HFFc6 (cell line): Measurements from ENCODE around the gene ERG. TPM values are rescaled to one million over a fixed set of nuclear protein-coding genes. Genes with fewer than 3 reads are reported as not detected.

Experiments
- DNase-seq: peaks from one replicate; pipeline ENCODE4 v3.0.0-alpha.2; 2018
- H3K27ac Mint-ChIP-seq: 2 replicates; pipeline ENCODE4 v1.8.0; 2020; ENCODE audit warnings: mild to moderate bottlenecking, mixed read lengths
- H3K27me3 Mint-ChIP-seq: 2 replicates; pipeline ENCODE4 v1.8.0; 2021; ENCODE audit warnings: mild to moderate bottlenecking, moderate library complexity, mixed read lengths; ENCODE audit not compliant: insufficient read depth
- H3K36me3 Mint-ChIP-seq: 2 replicates; pipeline ENCODE4 v1.8.0; 2021; ENCODE audit warnings: low read depth, mixed read lengths
- H3K4me1 Mint-ChIP-seq: 2 replicates; pipeline ENCODE4 v1.8.0; 2020; ENCODE audit warnings: low read depth, mixed read lengths
- H3K4me3 Mint-ChIP-seq: 2 replicates; pipeline ENCODE4 v1.8.0; 2020; ENCODE audit warnings: mild to moderate bottlenecking, moderate library complexity, mixed read lengths
- H3K9me3 Mint-ChIP-seq: 2 replicates; pipeline ENCODE4 v1.8.0; 2020; ENCODE audit warnings: mild to moderate bottlenecking, mixed read lengths
- CTCF ChIP-seq: fragments of 200-600 bp; sonication (generic); IDR thresholded peaks from 2 replicates; pipeline ENCODE4 v1.5.0; 2021; ENCODE audit warnings: antibody characterized with exemption, mild to moderate bottlenecking
- total RNA-seq, 6 experiments: library from RNA; stranded (reverse); fragmentation: NEBNext Ultra II Directional; extraction: Animal tissue kit (Norgen Biotek cat#: 25700); gene quantifications; 2 replicates in 1 of 6; 3 replicates in 5 of 6; pipeline ENCODE4 v1.2.3, GENCODE V29; 2021

ERG gene
- total RNA-seq, 6 experiments from 2014 or later: not detected

- H3K27ac Mint-ChIP-seq: no peak overlapping the region
- H3K36me3 Mint-ChIP-seq: no peaks in the 10 kb centered on the region
- H3K4me1 Mint-ChIP-seq: peaks cover 19% of the 10 kb centered on the region; the same call in 1 of the 2 replicates
- H3K9me3 Mint-ChIP-seq: no peaks in the 10 kb centered on the region
- no peak for DNase-seq
- H3K27me3 Mint-ChIP-seq: peaks cover 28% of the 10 kb centered on the region
- no peak for TF ChIP-seq CTCF
- no peak overlapping the region for H3K4me3 Mint-ChIP-seq
These were observed 23.5 kb downstream of the ERG start for GRCh38 chr21:38474796-38475195.

- no peak for TF ChIP-seq CTCF
- H3K4me3 Mint-ChIP-seq: no peak overlapping the region
- H3K9me3 Mint-ChIP-seq: no peaks in the 10 kb centered on the region
- DNase-seq: no peak
- H3K27me3 Mint-ChIP-seq: peaks cover 24% of the 10 kb centered on the region
- no peak overlapping the region for H3K27ac Mint-ChIP-seq
- peaks cover 17% of the 10 kb centered on the region; the same call in 1 of the 2 replicates for H3K4me1 Mint-ChIP-seq
- no peaks in the 10 kb centered on the region for H3K36me3 Mint-ChIP-seq
These were observed 24.2 kb downstream of the ERG start for GRCh38 chr21:38474124-38474523.

GRCh38 chr21:38472412-38473108 lies 25.7 kb downstream of the ERG start:
- TF ChIP-seq CTCF: no peak
- Mint-ChIP-seq H3K4me3 (no peak overlapping the region), H3K9me3 (no peaks in the 10 kb centered on the region), H3K27ac (no peak overlapping the region), H3K27me3 (peaks cover 21% of the 10 kb centered on the region), H3K4me1 (peaks cover 5% of the 10 kb centered on the region; the same call in 1 of the 2 replicates), H3K36me3 (no peaks in the 10 kb centered on the region)
- no peak for DNase-seq

- no peaks in the 10 kb centered on the region for H3K9me3 Mint-ChIP-seq
- H3K27ac Mint-ChIP-seq: no peak overlapping the region
- no peaks in the 10 kb centered on the region for H3K36me3 Mint-ChIP-seq
- no peaks in the 10 kb centered on the region; the same call in 1 of the 2 replicates for H3K4me1 Mint-ChIP-seq
- peaks cover 17% of the 10 kb centered on the region for H3K27me3 Mint-ChIP-seq
- DNase-seq: no peak
- no peak for TF ChIP-seq CTCF
- no peak overlapping the region for H3K4me3 Mint-ChIP-seq
These were observed 26.5 kb downstream of the ERG start for GRCh38 chr21:38471766-38472165.

GRCh38 chr21:38470755-38471154 lies 27.5 kb downstream of the ERG start:
- TF ChIP-seq CTCF: no peak
- Mint-ChIP-seq H3K4me3 (no peak overlapping the region), H3K36me3 (no peaks in the 10 kb centered on the region), H3K27ac (no peak overlapping the region), H3K4me1 (no peaks in the 10 kb centered on the region; the same call in 1 of the 2 replicates), H3K27me3 (peaks cover 11% of the 10 kb centered on the region), H3K9me3 (no peaks in the 10 kb centered on the region)
- DNase-seq: no peak
